ENCODE measurements around the gene TMEM40. TPM values are rescaled to one million over a fixed set of nuclear protein-coding genes. Genes with fewer than 3 reads are reported as not detected.
"Not testable (repeated sequence)": the region's sequence is repeated elsewhere in the genome, so short reads cannot be mapped to it uniquely, and the experiment has no call there.

The TMEM40 gene
- total RNA-seq, 4 donors from 2014 or later, result not detected

GRCh38 chr3:12725436-12725835 is 33.6 kb downstream of the TMEM40 start:
- DNase-seq, result no peak
- Histone ChIP-seq H3K4me1 (peaks cover 0 to 3% of the 10 kb centered on the region in 2 donors), H3K4me3 (replicated peaks in 1 of 3) (no peak overlapping the region), H3K36me3 (no peaks in the 10 kb centered on the region), H3K27me3 (no peaks in the 10 kb centered on the region), H3K9me3 (no peaks in the 10 kb centered on the region), H3K27ac (no peak overlapping the region)
- intact Hi-C loops (cut with DNase I), result loop anchor here (10.0 kb wide), 2 partner anchors 181 to 241 kb away; partner anchors contain the start of genes MKRN2OS and TSEN2
- TF ChIP-seq CTCF (IDR thresholded peaks at IDR 0.05), result no peak
- no peak for TF ChIP-seq POLR2A (IDR thresholded peaks at IDR 0.05)
- WGBS, 2 donors, result 96 to 100% methylated on average over 1 of the region's 1 CpG

- Histone ChIP-seq H3K27me3 (no peaks in the 10 kb centered on the region), H3K36me3 (no peaks in the 10 kb centered on the region), H3K4me1 (peaks cover 0 to 3% of the 10 kb centered on the region in 2 donors), H3K27ac (no peak overlapping the region), H3K4me3 (replicated peaks in 1 of 3) (no peak overlapping the region), H3K9me3 (no peaks in the 10 kb centered on the region)
- DNase-seq, result no peak
- 88 to 91% methylated on average over 4 of the region's 4 CpGs for WGBS, 2 donors
- TF ChIP-seq CTCF (IDR thresholded peaks at IDR 0.05) (no peak), POLR2A (IDR thresholded peaks at IDR 0.05) (no peak)
- intact Hi-C loops (cut with DNase I), result loop anchor here (10.0 kb wide), 2 partner anchors 180 to 240 kb away; partner anchors contain the start of genes MKRN2OS and TSEN2
These were observed 34.3 kb downstream of the TMEM40 start for GRCh38 chr3:12724794-12725193.

GRCh38 chr3:12723362-12723761 is 35.7 kb downstream of the TMEM40 start:
- not testable (repeated sequence) for DNase-seq; H3K4me1 ChIP-seq; H3K4me3 ChIP-seq (replicated peaks in 1 of 3); H3K9me3 ChIP-seq; H3K27me3 ChIP-seq; H3K36me3 ChIP-seq; H3K27ac ChIP-seq
- intact Hi-C loops (cut with DNase I), result loop anchor here (10.0 kb wide), 2 partner anchors 179 to 239 kb away; partner anchors contain the start of genes MKRN2OS and TSEN2

- Histone ChIP-seq H3K4me3 (replicated peaks in 1 of 3) (no peak overlapping the region), H3K27me3 (no peaks in the 10 kb centered on the region), H3K9me3 (no peaks in the 10 kb centered on the region), H3K27ac (no peak overlapping the region), H3K4me1 (no peaks in the 10 kb centered on the region), H3K36me3 (no peaks in the 10 kb centered on the region)
- DNase-seq, result no peak
- WGBS, 2 donors, result 84 to 90% methylated on average over 3 of the region's 3 CpGs
- no peak for TF ChIP-seq CTCF (IDR thresholded peaks at IDR 0.05)
- no peak for TF ChIP-seq POLR2A (IDR thresholded peaks at IDR 0.05)
- intact Hi-C loops (cut with DNase I), result loop anchor here (10.0 kb wide), 2 partner anchors 177 to 237 kb away; partner anchors contain the start of genes MKRN2OS and TSEN2
These were observed 36.8 kb downstream of the TMEM40 start for GRCh38 chr3:12722226-12722625.

- DNase-seq, result peak; percentile 69 to 71
- no peaks in the 10 kb centered on the region for H3K4me1 ChIP-seq
- no peaks in the 10 kb centered on the region for H3K36me3 ChIP-seq
- WGBS, 2 donors, result 19 to 21% methylated on average over 17 of the region's 17 CpGs
- intact Hi-C loops (cut with DNase I), result loop anchor here (10.0 kb wide), 2 partner anchors 175 to 235 kb away; partner anchors contain the start of genes MKRN2OS and TSEN2
- H3K27ac ChIP-seq, result no peak overlapping the region
- H3K27me3 ChIP-seq, result no peaks in the 10 kb centered on the region
- TF ChIP-seq CTCF (IDR thresholded peaks at IDR 0.05) (peak; percentile 68 to 93 (median 90)), POLR2A (IDR thresholded peaks at IDR 0.05) (no peak)
- H3K4me3 ChIP-seq (replicated peaks in 1 of 3), result no peak overlapping the region
- no peaks in the 10 kb centered on the region for H3K9me3 ChIP-seq
These were observed 38.8 kb downstream of the TMEM40 start for GRCh38 chr3:12719984-12720898.

Data from thyroid gland (tissue), 4 donors.